Transverse colon (tissue), 4 donors: Measurements from ENCODE around the gene BDKRB2. TPM values are rescaled to one million over a fixed set of nuclear protein-coding genes. Genes with fewer than 3 reads are reported as not detected.

Experiments used
- DNase-seq: peaks from one replicate; pipeline ENCODE4 v3.0.0-alpha.2; 2019
- H3K27ac ChIP-seq, 4 donors: fragments of 200-600 bp; sonication (generic); 2 replicates each; pipeline ENCODE4 v1.5.1; 2016 to 2018; ENCODE audit warnings: inconsistent platforms in 4 of 4
- H3K27me3 ChIP-seq: fragments of 200-600 bp; sonication (generic); 2 replicates; pipeline ENCODE4 v1.5.1; 2017; ENCODE audit warnings: inconsistent platforms
- H3K36me3 ChIP-seq, 4 donors: fragments of 200-600 bp; sonication (generic); 2 replicates each; pipeline ENCODE4 v1.5.1; 2017 to 2019; ENCODE audit warnings: inconsistent platforms in 4 of 4
- H3K4me1 ChIP-seq, 4 donors: fragments of 200-600 bp; sonication (generic); 2 replicates each; pipeline ENCODE4 v1.5.1; 2017 to 2020; ENCODE audit warnings: inconsistent platforms in 4 of 4
- H3K4me3 ChIP-seq, 4 donors: fragments of 200-600 bp; sonication (generic); 1 replicate in 1 of 4; 2 replicates in 3 of 4; pipeline versions ENCODE4 v1.5.1 to v1.6.1; 2017 to 2019; ENCODE audit warnings: inconsistent platforms in 4 of 4
- H3K9me3 ChIP-seq, 2 donors: fragments of 200-600 bp; sonication (generic); 2 replicates each; pipeline ENCODE4 v1.5.1; 2017 to 2019; ENCODE audit warnings: inconsistent platforms in 2 of 2
- CTCF ChIP-seq, 5 experiments: fragments of 200-600 bp in 3 of 5; fragments of 450-650 bp in 2 of 5; sonication (generic) in 3 of 5; IDR thresholded peaks; 1 replicate in 2 of 5; 2 replicates in 3 of 5; pipeline ENCODE4 v1.5.1; 2016 to 2017; ENCODE audit warnings: antibody characterized with exemption in 5 of 5, inconsistent platforms in 3 of 5, mild to moderate bottlenecking in 2 of 5, moderate library complexity in 1 of 5
- EP300 ChIP-seq: sonication (generic); formaldehyde crosslinking; IDR thresholded peaks from one replicate; pipeline ENCODE4 v1.6.1; 2017; ENCODE audit warnings: antibody characterized with exemption, low read depth
- POLR2A ChIP-seq: fragments of 450-650 bp; IDR thresholded peaks from one replicate; pipeline ENCODE4 v1.6.1; 2016; ENCODE audit warnings: antibody characterized with exemption, mild to moderate bottlenecking, moderate library complexity
- POLR2AphosphoS5 ChIP-seq, 3 donors: sonication (generic); formaldehyde crosslinking; IDR thresholded peaks; one replicate each; pipeline ENCODE4 v1.6.1; 2016; ENCODE audit warnings: antibody characterized with exemption in 3 of 3
- WGBS, 2 donors: methylation state at CpG; one replicate each; pipeline ENCODE4 v1.1.5; 2018; ENCODE audit warnings: low coverage in 1 of 2; 5-methylcytosine and 5-hydroxymethylcytosine counted together
- in situ Hi-C, 4 donors: fragments of 200-750 bp; cut with MboI; loops; one replicate each; pipeline versions ENCODE4 v1.15.0 to v1.15.1; 2017; ENCODE audit warnings: low sequenced_read_pairs in 3 of 4, low pct_ligation_motif_present in 1 of 4, low pct_unique_long_range_greater_than_20kb in 1 of 4
- intact Hi-C: fragments of 100-400 bp; cut with DNase I; formaldehyde crosslinking; loops from one replicate; pipeline ENCODE4 v1.15.1; 2023; ENCODE audit warnings: low total_unique reads
- total RNA-seq, 4 donors: library from RNA; depleted of rRNA; stranded (reverse); fragments of >200 nt; gene quantifications; one replicate each; pipeline ENCODE4 v1.1.0, GENCODE V29; 2016

BDKRB2 gene
- total RNA-seq, 4 donors from 2014 or later, result 2.6 to 19.8 (median 17.4) TPM

- WGBS, 2 donors, result 73 to 76% methylated on average over 4 to 9 of the region's 9 CpGs
- DNase-seq, result no peak
- in situ Hi-C loops (no loop called here), intact Hi-C loops (no loop called here)
- Histone ChIP-seq H3K27me3 (no peaks in the 10 kb centered on the region), H3K27ac (no peak overlapping the region), H3K4me1 (no peaks in the 10 kb centered on the region), H3K4me3 (no peak overlapping the region), H3K36me3 (no peaks in the 10 kb centered on the region), H3K9me3 (no peaks in the 10 kb centered on the region)
- TF ChIP-seq CTCF (IDR thresholded peaks at IDR 0.05) (no peak), POLR2AphosphoS5 (IDR thresholded peaks at IDR 0.05) (no peak)
Observed at GRCh38 chr14:96187216-96188031, 17.2 kb upstream of the BDKRB2 start.

GRCh38 chr14:96189281-96189711 is 15.3 kb upstream of the BDKRB2 start:
- H3K4me1 ChIP-seq, result no peaks in the 10 kb centered on the region
- no peak for DNase-seq
- no peaks in the 10 kb centered on the region for H3K36me3 ChIP-seq
- WGBS, 2 donors, result 55 to 70% methylated on average over 11 of the region's 11 CpGs
- in situ Hi-C loops (no loop called here), intact Hi-C loops (no loop called here)
- TF ChIP-seq CTCF (IDR thresholded peaks at IDR 0.05) (no peak), POLR2A (no peak), POLR2AphosphoS5 (IDR thresholded peaks at IDR 0.05) (no peak), EP300 (no peak)
- peak overlapping the region in 1 of 4 donors; percentile 3 for H3K27ac ChIP-seq
- no peaks in the 10 kb centered on the region for H3K27me3 ChIP-seq
- H3K4me3 ChIP-seq, result no peak overlapping the region
- no peaks in the 10 kb centered on the region for H3K9me3 ChIP-seq

- in situ Hi-C loops (loop anchor here in 1 of 4 donors (5.0 kb wide), 1 partner anchor 74 kb away; no protein-coding TSS in a partner anchor), intact Hi-C loops (no loop called here)
- H3K27ac ChIP-seq, result no peak overlapping the region
Observed at GRCh38 chr14:96191353-96191752, 13.3 kb upstream of the BDKRB2 start.

More at GRCh38 chr14:96191353-96191752, 13.3 kb upstream of the BDKRB2 start:
- TF ChIP-seq EP300 (no peak), CTCF (IDR thresholded peaks at IDR 0.05) (no peak), POLR2A (no peak)
- no peak overlapping the region for H3K4me3 ChIP-seq
- peaks cover 0 to 3% (median 0%) of the 10 kb centered on the region in 4 donors for H3K4me1 ChIP-seq
- H3K27me3 ChIP-seq, result no peaks in the 10 kb centered on the region
- no peak for DNase-seq
- no peaks in the 10 kb centered on the region for H3K9me3 ChIP-seq
- 83 to 90% methylated on average over 2 of the region's 2 CpGs for WGBS, 2 donors
- no peaks in the 10 kb centered on the region for H3K36me3 ChIP-seq
